Natural killer cell treated with Interleukin-12 subunit alpha and Interleukin-12 subunit beta and Interleukin-15 and Interleukin-18, amount 100 ng/mL, for 72 hours (primary cell): ENCODE data around the gene IP6K3. TPM values are rescaled to one million over a fixed set of nuclear protein-coding genes. Genes with fewer than 3 reads are reported as not detected.

Experiments
- ATAC-seq, 2 donors: fragments of 150-1000 bp; cut with Tn5 transposase in 1 of 2; sonication (Bioruptor Pico), chemical (Tn5 transposase) in 1 of 2; 2 replicates each; pipeline ENCODE4 v1.10.0; 2021
- DNase-seq: peaks from one replicate; pipeline ENCODE4 v3.0.0; 2022; ENCODE audit warnings: low spot score
- H3K27ac Mint-ChIP-seq, 2 donors: 1 replicate in 1 of 2; 2 replicates in 1 of 2; pipeline ENCODE4 v1.8.0; 2022; ENCODE audit warnings: mixed read lengths in 2 of 2, mild to moderate bottlenecking in 1 of 2, moderate library complexity in 1 of 2
- H3K27me3 Mint-ChIP-seq, 2 donors: 1 replicate in 1 of 2; 2 replicates in 1 of 2; pipeline ENCODE4 v1.8.0; 2022; ENCODE audit warnings: mixed read lengths in 2 of 2
- H3K36me3 Mint-ChIP-seq: one replicate; pipeline ENCODE4 v1.8.0; 2022; ENCODE audit warnings: mixed read lengths
- H3K4me1 Mint-ChIP-seq, 2 donors: 1 replicate in 1 of 2; 2 replicates in 1 of 2; pipeline ENCODE4 v1.8.0; 2022; ENCODE audit warnings: low read depth in 2 of 2, mixed read lengths in 2 of 2, mild to moderate bottlenecking in 1 of 2
- H3K4me3 Mint-ChIP-seq: one replicate; pipeline ENCODE4 v1.8.0; 2022; ENCODE audit warnings: mixed read lengths
- H3K9me3 Mint-ChIP-seq: 2 replicates; pipeline ENCODE4 v1.8.0; 2022; ENCODE audit warnings: mixed read lengths
- total RNA-seq, 2 donors: library from RNA; stranded (reverse); gene quantifications; one replicate each; pipeline ENCODE4 v1.2.3, GENCODE V29; 2022

Gene IP6K3
- total RNA-seq, 2 donors from 2014 or later: not detected

DNA sequence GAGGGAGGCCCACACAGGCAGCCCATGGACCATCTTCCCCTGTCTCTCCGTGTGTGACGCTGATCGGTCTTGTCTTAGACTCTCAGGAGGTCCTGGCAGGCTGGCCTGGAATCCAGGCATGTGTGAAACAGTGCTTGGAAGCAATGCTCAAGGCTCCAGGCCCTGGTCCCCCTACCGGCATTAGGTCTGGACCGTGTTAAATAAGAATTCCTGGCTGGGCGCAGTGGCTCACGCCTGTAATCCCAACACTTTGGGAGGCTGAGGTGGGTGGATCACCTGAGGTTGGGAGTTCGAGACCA is 13.0 kb downstream of the IP6K3 start:
- no peak overlapping the region for H3K4me3 Mint-ChIP-seq
- no peaks in the 10 kb centered on the region for H3K9me3 Mint-ChIP-seq
- no peak for DNase-seq
- peaks cover 4 to 6% of the 10 kb centered on the region in 2 donors for H3K27me3 Mint-ChIP-seq
- no peak overlapping the region for H3K27ac Mint-ChIP-seq
- no peak for ATAC-seq
- H3K36me3 Mint-ChIP-seq: no peaks in the 10 kb centered on the region
- no peaks in the 10 kb centered on the region for H3K4me1 Mint-ChIP-seq

DNA sequence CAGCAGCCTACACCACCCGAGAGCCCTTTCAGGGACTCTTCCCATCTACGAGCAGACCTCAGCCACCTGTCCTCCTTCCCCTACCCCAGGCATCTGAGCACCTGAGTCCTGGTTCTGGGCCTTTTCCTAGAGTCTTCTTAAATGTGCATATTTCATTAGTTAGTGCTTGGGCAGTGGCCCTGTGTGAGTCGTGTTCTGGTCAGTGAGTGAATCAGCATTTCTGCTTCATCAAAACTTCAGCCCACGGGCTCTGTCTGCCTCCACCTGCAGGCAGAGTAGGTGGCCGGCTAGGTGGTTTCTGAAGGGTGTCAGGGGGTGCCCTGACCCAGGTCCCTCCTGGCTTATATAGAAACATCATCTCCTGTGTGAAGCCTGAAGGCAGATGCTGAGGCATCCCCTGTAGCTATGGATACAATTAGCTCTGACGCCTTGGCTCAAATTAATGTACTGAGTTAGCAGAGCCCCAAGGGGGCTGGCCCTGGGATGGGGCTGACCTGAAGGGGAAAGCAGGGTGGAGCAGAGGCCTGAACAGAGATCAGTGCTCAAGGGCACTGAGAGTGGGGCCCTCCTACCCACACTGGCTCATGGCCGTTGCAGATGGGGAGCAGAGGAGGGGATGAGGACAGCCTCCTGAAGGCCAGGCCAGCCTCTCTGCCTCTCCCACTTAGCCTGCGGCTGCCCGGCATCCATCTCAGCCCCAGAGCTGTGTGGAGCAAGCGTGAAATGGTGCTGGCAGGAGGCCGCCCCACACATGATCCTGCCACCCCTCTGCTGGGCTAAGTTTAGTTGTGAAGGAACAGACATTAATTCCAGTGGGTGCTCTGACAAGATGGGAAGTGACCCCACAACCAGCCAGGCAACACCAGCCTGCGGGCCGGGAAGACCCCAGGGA is 13.6 kb downstream of the IP6K3 start:
- Mint-ChIP-seq H3K4me3 (no peak overlapping the region), H3K4me1 (no peaks in the 10 kb centered on the region), H3K27ac (no peak overlapping the region), H3K36me3 (no peaks in the 10 kb centered on the region), H3K9me3 (no peaks in the 10 kb centered on the region), H3K27me3 (peaks cover 6 to 7% of the 10 kb centered on the region in 2 donors)
- DNase-seq: no peak
- no peak for ATAC-seq

DNA sequence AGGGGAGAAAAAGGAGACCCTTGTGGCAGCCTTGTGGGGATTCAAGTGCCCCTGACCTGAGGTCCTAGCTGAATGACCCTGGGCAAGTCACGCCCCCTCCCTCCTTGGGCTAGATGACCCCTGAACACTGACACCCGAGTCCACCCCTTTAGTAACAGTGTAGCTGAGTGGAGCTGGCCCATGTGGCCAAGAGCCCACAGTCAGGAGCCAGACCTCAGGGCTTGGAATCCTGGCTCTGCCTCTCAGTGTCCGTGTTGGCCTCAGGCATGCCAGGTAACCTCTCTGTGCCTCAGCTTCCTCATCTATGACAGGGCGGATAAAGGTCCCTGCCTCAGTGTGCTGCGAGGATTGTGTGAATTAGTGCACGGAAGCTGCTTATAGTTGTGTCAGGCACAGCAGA is 14.3 kb downstream of the IP6K3 start:
- H3K27me3 Mint-ChIP-seq: peaks cover 6 to 7% of the 10 kb centered on the region in 2 donors
- no peak for ATAC-seq
- no peaks in the 10 kb centered on the region for H3K4me1 Mint-ChIP-seq
- H3K9me3 Mint-ChIP-seq: no peaks in the 10 kb centered on the region
- no peaks in the 10 kb centered on the region for H3K36me3 Mint-ChIP-seq
- no peak overlapping the region for H3K27ac Mint-ChIP-seq
- no peak for DNase-seq
- H3K4me3 Mint-ChIP-seq: no peak overlapping the region

DNA sequence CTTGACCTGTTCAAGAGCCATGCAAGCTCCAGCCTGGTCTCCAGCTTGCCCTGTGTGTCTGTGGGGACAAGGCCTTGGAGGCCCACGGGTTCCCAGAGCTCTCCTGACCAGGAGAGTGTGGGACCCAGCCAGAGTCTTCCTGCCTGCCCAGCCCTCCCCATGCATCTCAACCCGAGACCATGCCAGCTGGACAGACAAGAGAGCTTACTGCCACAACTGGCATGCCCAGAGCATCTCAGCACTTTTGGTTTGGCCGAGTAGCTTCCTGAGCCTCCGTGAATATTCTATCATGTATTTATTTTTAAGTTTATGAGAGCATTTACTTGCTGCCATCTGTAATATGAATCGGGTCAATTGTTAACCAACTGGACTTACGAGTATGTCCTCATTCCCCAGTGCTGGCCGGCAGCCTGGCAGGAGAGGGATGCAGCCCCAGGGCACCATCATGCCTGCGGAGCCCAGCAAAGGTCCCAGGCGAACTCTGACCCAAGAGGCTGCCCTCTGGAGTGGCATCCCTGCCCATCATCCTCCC is 14.9 kb downstream of the IP6K3 start:
- ATAC-seq (no peak), DNase-seq (no peak)
- Mint-ChIP-seq H3K4me1 (no peaks in the 10 kb centered on the region), H3K27me3 (peaks cover 6 to 7% of the 10 kb centered on the region in 2 donors), H3K36me3 (no peaks in the 10 kb centered on the region), H3K4me3 (no peak overlapping the region), H3K9me3 (no peaks in the 10 kb centered on the region), H3K27ac (no peak overlapping the region)

DNA sequence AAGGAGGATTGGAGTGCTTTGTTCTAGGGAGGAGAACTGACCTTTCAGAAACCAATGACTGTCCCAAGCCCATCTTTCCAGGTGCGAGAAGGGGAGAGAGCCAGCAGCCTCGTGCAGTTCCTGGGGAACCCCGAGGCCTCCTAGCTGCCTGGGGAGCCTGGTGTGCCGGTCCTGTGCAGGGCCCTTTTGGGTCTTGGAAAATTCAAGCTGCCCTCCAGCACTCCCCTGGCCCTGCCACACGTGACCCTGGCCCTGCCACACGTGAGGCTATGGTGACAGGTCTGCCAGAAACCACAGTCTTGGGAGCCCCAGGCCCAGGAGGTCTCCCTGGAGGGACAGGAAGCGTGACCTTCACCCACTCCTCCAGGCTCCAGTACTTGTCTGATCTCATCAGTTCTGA is 15.7 kb downstream of the IP6K3 start:
- Mint-ChIP-seq H3K36me3 (no peaks in the 10 kb centered on the region), H3K27ac (no peak overlapping the region), H3K4me3 (no peak overlapping the region), H3K9me3 (no peaks in the 10 kb centered on the region), H3K4me1 (no peaks in the 10 kb centered on the region), H3K27me3 (peaks cover 7 to 8% of the 10 kb centered on the region in 2 donors)
- DNase-seq: no peak
- no peak for ATAC-seq

DNA sequence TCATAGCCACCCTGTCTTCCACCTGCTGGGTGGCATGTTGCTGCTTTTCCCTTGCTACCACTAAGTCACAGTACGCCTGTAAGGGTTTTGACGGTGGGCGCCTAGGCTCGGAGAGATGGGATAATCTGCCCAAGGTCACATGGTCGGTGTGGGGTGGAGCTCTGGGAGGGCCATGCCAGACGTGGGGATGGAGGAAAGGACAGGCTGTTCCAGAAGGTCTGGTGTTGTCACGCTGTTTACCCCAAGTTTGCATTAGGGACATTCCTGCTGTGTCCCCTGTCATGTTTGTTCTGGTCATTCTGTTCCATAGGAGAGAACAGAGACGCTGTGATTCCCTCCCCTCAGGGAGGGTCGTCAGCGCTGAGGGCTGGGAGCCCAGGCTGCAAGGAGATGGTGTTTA is 16.1 kb downstream of the IP6K3 start:
- Mint-ChIP-seq H3K4me3 (no peak overlapping the region), H3K36me3 (no peaks in the 10 kb centered on the region), H3K27me3 (peaks cover 7 to 9% of the 10 kb centered on the region in 2 donors), H3K9me3 (no peaks in the 10 kb centered on the region), H3K27ac (no peak overlapping the region), H3K4me1 (no peaks in the 10 kb centered on the region)
- ATAC-seq (no peak), DNase-seq (no peak)

DNA sequence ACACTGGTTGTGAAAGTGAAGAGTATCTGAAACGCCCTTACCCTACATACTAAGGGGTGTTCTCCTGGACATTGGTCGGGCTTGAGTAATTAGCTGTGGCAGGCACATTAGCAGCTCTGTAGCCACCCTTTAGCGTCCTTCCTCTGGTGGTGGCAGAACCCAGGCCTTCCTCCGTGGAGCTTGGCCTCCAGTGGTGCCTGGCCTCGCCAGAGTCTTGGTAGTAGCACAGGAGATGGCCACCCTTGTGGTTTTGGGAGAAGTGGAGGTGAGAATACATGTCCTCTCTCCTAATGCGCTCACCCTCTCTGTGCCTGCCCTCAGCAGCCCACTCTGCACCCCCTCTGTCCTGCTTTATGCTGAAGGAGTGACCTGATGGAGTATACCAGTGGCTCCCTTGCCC is 17.6 kb downstream of the IP6K3 start:
- ATAC-seq (no peak), DNase-seq (no peak)
- no peaks in the 10 kb centered on the region for H3K9me3 Mint-ChIP-seq
- no peaks in the 10 kb centered on the region for H3K4me1 Mint-ChIP-seq
- no peak overlapping the region for H3K4me3 Mint-ChIP-seq
- H3K36me3 Mint-ChIP-seq: no peaks in the 10 kb centered on the region
- no peak overlapping the region for H3K27ac Mint-ChIP-seq
- H3K27me3 Mint-ChIP-seq: peaks cover 13 to 20% of the 10 kb centered on the region in 2 donors

DNA sequence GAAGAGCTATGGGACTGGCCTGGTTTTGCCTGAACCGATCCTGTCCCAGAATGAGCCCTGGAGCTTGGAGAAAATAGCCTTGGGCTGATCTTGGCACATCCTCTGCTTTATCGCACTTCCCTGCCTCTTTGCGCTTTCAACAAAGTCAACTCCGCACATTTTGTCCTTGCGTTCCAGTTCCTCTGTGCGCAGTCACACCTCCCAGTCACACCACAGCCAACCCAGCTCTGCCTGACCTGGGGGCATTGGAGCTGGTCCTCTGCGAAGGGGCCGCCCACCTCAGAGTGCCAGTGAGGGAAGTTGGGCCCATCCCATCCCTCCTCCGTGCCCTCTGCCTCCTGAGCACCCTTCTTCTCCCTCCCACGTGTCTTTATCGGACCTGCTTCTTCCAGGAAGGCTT is 18.3 kb downstream of the IP6K3 start:
- no peak for DNase-seq
- no peak for ATAC-seq
- no peaks in the 10 kb centered on the region for H3K9me3 Mint-ChIP-seq
- H3K4me1 Mint-ChIP-seq: no peaks in the 10 kb centered on the region
- no peak overlapping the region for H3K27ac Mint-ChIP-seq
- H3K4me3 Mint-ChIP-seq: no peak overlapping the region
- H3K36me3 Mint-ChIP-seq: no peaks in the 10 kb centered on the region
- H3K27me3 Mint-ChIP-seq: peaks cover 19 to 24% of the 10 kb centered on the region in 2 donors

DNA sequence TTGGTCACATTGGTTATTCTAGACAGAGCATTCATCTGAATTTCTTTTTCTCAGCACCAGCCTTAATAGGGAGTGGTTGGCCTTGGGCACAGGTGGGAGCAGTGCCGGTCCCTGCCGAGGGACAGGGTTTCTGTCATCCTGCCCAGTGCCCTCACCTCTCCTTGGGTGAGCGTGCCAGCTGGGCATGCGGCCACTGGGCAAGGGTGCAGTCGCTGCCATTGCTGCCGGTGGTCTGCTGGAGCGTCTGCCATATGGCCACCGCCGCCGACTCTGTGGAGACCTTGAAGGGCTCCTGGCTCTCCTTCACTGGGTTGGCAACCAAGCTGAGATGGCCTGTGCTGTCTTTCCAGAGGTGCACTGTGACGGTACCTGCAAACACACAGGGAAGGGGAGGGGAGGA is 18.8 kb downstream of the IP6K3 start:
- H3K9me3 Mint-ChIP-seq: no peaks in the 10 kb centered on the region
- DNase-seq (no peak), ATAC-seq (peak; percentile 11 to 26)
- H3K4me3 Mint-ChIP-seq: no peak overlapping the region
- H3K36me3 Mint-ChIP-seq: no peaks in the 10 kb centered on the region
- no peaks in the 10 kb centered on the region for H3K4me1 Mint-ChIP-seq
- no peak overlapping the region for H3K27ac Mint-ChIP-seq
- peaks cover 24 to 25% of the 10 kb centered on the region in 2 donors for H3K27me3 Mint-ChIP-seq

DNA sequence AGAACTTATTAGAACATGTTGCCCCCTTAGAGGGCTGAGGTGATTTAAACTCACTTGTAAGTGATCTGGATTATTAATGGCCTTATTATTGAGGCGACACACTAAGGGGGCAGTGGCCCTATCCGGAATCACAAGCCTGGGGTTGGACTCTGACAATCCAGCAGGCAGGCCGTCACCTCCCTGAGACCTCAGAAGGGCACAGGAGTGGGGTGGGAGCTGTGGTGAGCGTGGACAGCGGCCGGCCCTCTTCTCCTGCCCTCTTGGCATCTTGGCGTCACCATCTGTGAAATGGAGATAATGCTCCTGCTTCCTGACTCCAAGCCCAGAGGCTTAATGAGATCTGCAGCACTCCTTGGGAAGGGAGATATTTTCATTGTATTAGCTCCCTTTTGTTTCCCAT is 19.6 kb downstream of the IP6K3 start:
- Mint-ChIP-seq H3K27me3 (peaks cover 25 to 27% of the 10 kb centered on the region in 2 donors), H3K36me3 (no peaks in the 10 kb centered on the region), H3K9me3 (no peaks in the 10 kb centered on the region), H3K4me1 (no peaks in the 10 kb centered on the region), H3K4me3 (no peak overlapping the region), H3K27ac (no peak overlapping the region)
- DNase-seq (no peak), ATAC-seq (no peak)

DNA sequence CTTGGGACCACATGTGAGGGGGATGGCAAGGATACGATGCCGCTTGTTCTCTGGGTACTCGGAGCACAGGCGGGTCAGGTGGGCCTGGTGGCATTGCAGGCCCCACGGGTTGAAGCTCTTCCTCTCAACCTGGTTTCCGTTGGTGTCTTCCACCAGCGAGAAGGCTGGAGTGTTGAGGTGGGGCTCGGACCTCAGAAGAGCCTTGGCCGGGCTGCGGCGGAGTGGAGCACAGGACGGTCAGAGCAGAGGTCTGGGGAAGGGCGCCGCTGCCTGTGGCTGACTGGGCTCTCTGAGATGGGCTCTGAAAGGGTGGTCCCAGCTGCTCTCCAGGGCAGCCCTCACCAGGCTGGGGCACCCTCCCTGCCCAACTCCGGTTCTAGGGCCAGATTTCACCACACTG is 20.0 kb downstream of the IP6K3 start:
- peaks cover 26 to 27% of the 10 kb centered on the region in 2 donors for H3K27me3 Mint-ChIP-seq
- DNase-seq (no peak), ATAC-seq (no peak)
- H3K9me3 Mint-ChIP-seq: no peaks in the 10 kb centered on the region
- H3K36me3 Mint-ChIP-seq: no peaks in the 10 kb centered on the region
- H3K4me1 Mint-ChIP-seq: no peaks in the 10 kb centered on the region
- H3K4me3 Mint-ChIP-seq: no peak overlapping the region
- H3K27ac Mint-ChIP-seq: no peak overlapping the region

DNA sequence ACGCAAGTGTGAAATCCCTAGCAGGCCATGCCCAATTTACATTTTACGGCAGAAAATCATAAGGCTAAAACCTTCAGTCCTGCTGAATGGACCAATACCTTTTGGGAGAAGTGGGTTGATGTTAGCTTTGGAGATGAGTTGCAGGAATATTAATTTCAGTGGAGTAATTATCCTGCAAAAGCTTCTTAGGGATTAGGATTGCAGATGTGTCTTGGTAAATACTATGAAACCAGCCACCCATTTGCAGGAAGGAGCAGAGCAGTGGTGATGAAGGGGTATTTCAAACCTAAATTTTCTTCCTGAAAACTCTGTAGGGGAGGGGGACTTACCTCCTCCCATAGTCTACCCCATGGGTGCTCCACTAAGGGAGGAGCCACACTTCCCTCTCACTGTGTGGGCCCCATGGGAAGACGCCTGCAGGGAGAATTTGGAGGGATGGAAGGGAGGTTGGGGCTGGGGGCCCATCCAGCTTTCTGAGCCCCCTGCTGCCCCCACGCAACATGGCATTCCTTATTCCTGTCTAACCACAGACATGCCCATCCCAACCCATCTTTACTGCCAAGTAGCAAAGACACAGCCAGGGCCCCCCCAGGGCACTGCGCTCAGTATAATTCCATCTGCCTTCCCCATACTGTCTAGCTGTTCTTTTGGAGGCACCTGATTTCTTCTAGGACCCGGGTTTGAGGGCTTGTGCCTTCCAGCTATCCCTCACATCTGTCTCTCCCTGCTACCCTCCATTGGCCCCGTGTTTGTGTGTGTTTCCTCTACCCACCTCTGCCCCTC is 20.6 kb downstream of the IP6K3 start:
- DNase-seq: no peak
- ATAC-seq: no peak

DNA sequence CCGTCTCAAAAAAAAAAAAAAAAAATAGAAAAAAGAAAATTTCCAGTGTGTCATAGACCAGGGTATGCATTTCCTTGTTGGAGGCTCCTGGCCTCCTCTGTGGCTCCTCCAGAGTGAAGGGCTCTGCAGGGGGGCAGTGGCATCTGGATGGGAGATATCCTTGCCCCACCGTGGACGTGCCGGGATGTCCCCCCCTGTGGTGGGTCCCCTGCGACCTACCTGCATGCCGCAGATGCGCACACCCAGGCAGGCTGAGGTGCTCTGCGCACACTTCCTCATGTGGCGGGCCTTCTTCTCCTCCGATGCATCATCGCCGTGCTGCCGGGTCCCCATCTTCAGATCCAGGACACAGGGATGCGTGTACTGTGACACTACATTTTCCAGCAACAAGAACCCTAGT is 21.5 kb downstream of the IP6K3 start:
- Mint-ChIP-seq H3K9me3 (no peaks in the 10 kb centered on the region), H3K27ac (no peak overlapping the region), H3K4me3 (no peak overlapping the region), H3K36me3 (no peaks in the 10 kb centered on the region), H3K4me1 (no peaks in the 10 kb centered on the region), H3K27me3 (peaks cover 27 to 30% of the 10 kb centered on the region in 2 donors)
- DNase-seq: no peak
- no peak for ATAC-seq

More for the DNA sequence above, 20.6 kb downstream of the IP6K3 start:
- H3K4me3 Mint-ChIP-seq: no peak overlapping the region
- no peaks in the 10 kb centered on the region for H3K4me1 Mint-ChIP-seq
- H3K27me3 Mint-ChIP-seq: peaks cover 26 to 27% of the 10 kb centered on the region in 2 donors
- no peaks in the 10 kb centered on the region for H3K9me3 Mint-ChIP-seq
- no peak overlapping the region for H3K27ac Mint-ChIP-seq
- H3K36me3 Mint-ChIP-seq: no peaks in the 10 kb centered on the region
